ENCODE data around the gene CACNA1D. TPM values are rescaled to one million over a fixed set of nuclear protein-coding genes. Genes with fewer than 3 reads are reported as not detected.

Gene CACNA1D
- total RNA-seq, 2 donors from 2014 or later: 9.9 to 20.4 TPM

DNA sequence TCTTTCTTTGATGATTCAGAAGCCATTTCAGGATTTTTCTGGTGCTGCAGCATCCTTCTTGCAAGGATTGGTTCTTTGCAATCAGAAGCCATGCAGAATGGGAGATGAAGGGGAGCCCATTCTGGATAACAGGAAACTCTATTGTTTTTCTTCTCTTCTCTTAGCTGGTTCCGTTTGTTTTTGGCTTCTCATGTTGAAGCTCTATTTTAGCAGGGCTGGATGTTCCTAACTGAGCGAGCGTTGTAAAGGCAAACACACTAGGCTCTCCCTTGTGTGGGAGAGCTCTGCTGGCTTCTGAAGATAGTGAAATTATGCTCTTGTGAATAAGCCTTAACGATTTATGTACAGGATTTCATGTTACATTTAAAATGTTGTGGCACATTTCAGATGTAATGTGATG lies 8.3 kb downstream of the CACNA1D start:
- ATAC-seq (no peak), DNase-seq (no peak)
- Histone ChIP-seq H3K36me3 (replicated peaks in 1 of 2; ENCODE audit: insufficient read depth in 1 of 2, low read depth in 2 of 2) (no peaks in the 10 kb centered on the region), H3K27ac (no peak overlapping the region), H3K4me1 (peaks cover 18% of the 10 kb centered on the region), H3K9me3 (no peaks in the 10 kb centered on the region), H3K4me3 (no peak overlapping the region), H3K27me3 (no peaks in the 10 kb centered on the region)
- TF ChIP-seq CTCF (IDR thresholded peaks at IDR 0.05): no peak
- no peak for TF ChIP-seq POLR2A (IDR thresholded peaks at IDR 0.05)
- WGBS, 2 donors: 74% methylated on average over 4 of the region's 4 CpGs
- intact Hi-C loops (cut with DNase I): no loop called here

DNA sequence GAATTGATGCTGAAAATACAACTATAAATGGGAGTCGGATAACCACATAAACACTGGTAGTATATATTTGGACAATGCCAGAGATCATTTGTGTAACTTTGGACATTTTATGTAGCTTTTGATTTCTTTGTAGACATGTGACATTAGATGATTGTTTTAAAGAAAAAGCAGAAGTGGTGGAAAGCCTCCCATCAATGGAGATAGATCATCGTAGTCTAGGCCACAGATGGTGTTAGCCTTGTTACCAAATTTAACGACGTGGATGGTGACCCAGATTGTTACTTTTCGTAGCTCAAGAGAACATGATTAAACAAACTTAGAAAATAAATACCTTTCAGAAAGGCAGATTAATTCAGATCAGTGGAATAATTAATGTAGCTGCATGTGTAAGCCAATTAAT lies 8.8 kb downstream of the CACNA1D start:
- intact Hi-C loops (cut with DNase I): no loop called here
- 76 to 77% methylated on average over 5 of the region's 5 CpGs for WGBS, 2 donors
- DNase-seq: no peak
- no peaks in the 10 kb centered on the region for H3K27me3 ChIP-seq
- no peak for ATAC-seq
- H3K27ac ChIP-seq: no peak overlapping the region
- H3K36me3 ChIP-seq (replicated peaks in 1 of 2; ENCODE audit: insufficient read depth in 1 of 2, low read depth in 2 of 2): no peaks in the 10 kb centered on the region
- H3K4me3 ChIP-seq: no peak overlapping the region
- no peaks in the 10 kb centered on the region for H3K9me3 ChIP-seq
- H3K4me1 ChIP-seq: peaks cover 18% of the 10 kb centered on the region
- TF ChIP-seq POLR2A (IDR thresholded peaks at IDR 0.05): no peak
- no peak for TF ChIP-seq CTCF (IDR thresholded peaks at IDR 0.05)

DNA sequence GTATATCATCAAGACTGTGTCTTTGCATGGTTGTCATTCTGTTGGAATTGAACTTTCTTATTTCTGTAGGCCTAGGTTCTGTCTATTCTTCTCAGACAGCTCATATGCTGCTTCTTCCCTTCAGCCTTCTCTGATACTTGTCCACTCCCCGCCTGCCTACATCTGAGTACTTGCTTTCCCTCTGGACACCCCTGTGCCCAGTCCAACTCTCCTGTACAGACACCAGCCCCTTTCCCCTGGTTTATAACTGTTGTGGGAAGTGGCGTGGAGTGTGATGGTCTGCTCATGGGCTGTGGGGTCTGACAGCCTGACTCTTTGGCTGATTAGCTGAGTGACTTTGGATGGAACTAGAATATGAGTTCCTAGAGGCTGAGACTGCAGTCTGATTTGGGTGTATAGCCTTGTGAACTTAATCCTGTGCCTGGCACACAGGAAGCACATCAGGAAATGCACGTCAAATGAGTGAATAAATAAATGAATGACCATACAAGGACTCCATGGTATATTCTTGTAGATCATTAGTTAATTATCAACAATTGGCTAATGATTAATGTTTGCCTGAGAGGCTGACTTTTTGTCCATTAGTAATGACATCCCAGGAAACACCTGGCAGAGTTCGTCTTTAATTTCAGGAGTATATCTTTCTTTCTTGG lies 11.8 kb downstream of the CACNA1D start:
- 51 to 56% methylated on average over 4 of the region's 4 CpGs for WGBS, 2 donors
- intact Hi-C loops (cut with DNase I): no loop called here

DNA sequence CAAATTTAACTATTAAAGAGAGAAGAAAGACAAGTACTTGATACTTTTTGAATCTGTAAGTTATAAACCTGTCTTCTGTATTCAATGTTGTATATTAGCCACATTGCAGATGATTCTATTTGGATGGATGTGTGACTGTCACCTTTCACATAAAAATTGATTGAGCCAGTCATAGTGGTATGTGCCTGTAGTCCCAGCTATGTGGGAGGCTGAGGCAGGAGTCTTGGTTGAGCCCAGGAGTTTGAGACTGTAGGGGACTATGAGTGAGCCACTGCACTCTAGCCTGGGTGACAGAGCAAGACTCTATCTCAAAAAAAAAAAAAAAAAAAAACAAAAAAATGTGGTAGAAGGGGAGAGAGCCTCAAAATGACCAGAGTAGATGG lies 12.3 kb downstream of the CACNA1D start:
- ATAC-seq (no peak), DNase-seq (no peak)
- no peaks in the 10 kb centered on the region for H3K27me3 ChIP-seq
- peaks cover 18% of the 10 kb centered on the region for H3K4me1 ChIP-seq
- no peaks in the 10 kb centered on the region for H3K9me3 ChIP-seq
- H3K4me3 ChIP-seq: no peak overlapping the region
- H3K36me3 ChIP-seq (replicated peaks in 1 of 2; ENCODE audit: insufficient read depth in 1 of 2, low read depth in 2 of 2): no peaks in the 10 kb centered on the region
- H3K27ac ChIP-seq: peak overlapping the region in 1 of 4 donors; percentile 52
- intact Hi-C loops (cut with DNase I): no loop called here
- TF ChIP-seq POLR2A (IDR thresholded peaks at IDR 0.05) (no peak), CTCF (IDR thresholded peaks at IDR 0.05) (no peak)

More for the DNA sequence above, 11.8 kb downstream of the CACNA1D start:
- H3K36me3 ChIP-seq (replicated peaks in 1 of 2; ENCODE audit: insufficient read depth in 1 of 2, low read depth in 2 of 2): no peaks in the 10 kb centered on the region
- H3K4me1 ChIP-seq: peaks cover 18% of the 10 kb centered on the region
- peak in 2 of 4 donors; percentile 33 to 35 for DNase-seq
- H3K9me3 ChIP-seq: no peaks in the 10 kb centered on the region
- H3K4me3 ChIP-seq: no peak overlapping the region
- peak overlapping the region in 3 of 4 donors; percentile 52 to 62 (median 53) for H3K27ac ChIP-seq
- TF ChIP-seq POLR2A (IDR thresholded peaks at IDR 0.05) (no peak), CTCF (IDR thresholded peaks at IDR 0.05) (no peak)
- peak; percentile 82 for ATAC-seq
- no peaks in the 10 kb centered on the region for H3K27me3 ChIP-seq

- H3K4me3 ChIP-seq: no peak overlapping the region
- no peak for ATAC-seq
- TF ChIP-seq POLR2A (IDR thresholded peaks at IDR 0.05): no peak
- TF ChIP-seq CTCF (IDR thresholded peaks at IDR 0.05): no peak
- no peaks in the 10 kb centered on the region for H3K27me3 ChIP-seq
- H3K27ac ChIP-seq: no peak overlapping the region
- no peaks in the 10 kb centered on the region for H3K36me3 ChIP-seq (replicated peaks in 1 of 2; ENCODE audit: insufficient read depth in 1 of 2, low read depth in 2 of 2)
- H3K4me1 ChIP-seq: peaks cover 18% of the 10 kb centered on the region
- DNase-seq: no peak
- WGBS, 2 donors: 69 to 70% methylated on average over 9 of the region's 9 CpGs
- intact Hi-C loops (cut with DNase I): no loop called here
- no peaks in the 10 kb centered on the region for H3K9me3 ChIP-seq
Measured at GRCh38 chr3:53509494-53509893, 15.1 kb downstream of the CACNA1D start.

All from body of pancreas (tissue), 4 donors.